ENCODE measurements around the gene ADCY1.

The ADCY1 gene

GRCh38 chr7:45655539-45655938, 81.4 kb downstream of the ADCY1 start:
- DNase-seq: no peak

DNA sequence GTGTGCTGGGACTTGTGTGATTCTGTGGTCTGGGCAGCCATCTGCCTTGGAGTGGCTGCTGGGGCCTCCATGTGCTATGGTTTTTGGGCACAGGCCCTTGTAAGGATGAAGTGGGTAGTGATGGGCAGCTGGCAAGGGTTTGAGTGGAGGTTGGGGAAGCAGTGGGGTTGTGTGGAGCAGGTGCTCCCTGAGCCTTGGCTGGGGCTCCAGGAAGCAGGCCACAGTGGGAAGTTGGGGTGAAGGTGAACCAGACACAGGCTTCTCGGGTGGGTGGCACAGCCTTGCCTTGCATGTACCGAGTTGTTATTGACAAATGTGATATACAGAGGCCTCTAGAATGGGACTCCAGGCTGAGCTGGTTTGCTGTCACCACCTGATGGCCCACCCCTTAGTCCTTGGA, 82.3 kb downstream of the ADCY1 start:
- DNase-seq: no peak

GRCh38 chr7:45657136-45657889, 83.1 kb downstream of the ADCY1 start:
- no peak for DNase-seq

DNA sequence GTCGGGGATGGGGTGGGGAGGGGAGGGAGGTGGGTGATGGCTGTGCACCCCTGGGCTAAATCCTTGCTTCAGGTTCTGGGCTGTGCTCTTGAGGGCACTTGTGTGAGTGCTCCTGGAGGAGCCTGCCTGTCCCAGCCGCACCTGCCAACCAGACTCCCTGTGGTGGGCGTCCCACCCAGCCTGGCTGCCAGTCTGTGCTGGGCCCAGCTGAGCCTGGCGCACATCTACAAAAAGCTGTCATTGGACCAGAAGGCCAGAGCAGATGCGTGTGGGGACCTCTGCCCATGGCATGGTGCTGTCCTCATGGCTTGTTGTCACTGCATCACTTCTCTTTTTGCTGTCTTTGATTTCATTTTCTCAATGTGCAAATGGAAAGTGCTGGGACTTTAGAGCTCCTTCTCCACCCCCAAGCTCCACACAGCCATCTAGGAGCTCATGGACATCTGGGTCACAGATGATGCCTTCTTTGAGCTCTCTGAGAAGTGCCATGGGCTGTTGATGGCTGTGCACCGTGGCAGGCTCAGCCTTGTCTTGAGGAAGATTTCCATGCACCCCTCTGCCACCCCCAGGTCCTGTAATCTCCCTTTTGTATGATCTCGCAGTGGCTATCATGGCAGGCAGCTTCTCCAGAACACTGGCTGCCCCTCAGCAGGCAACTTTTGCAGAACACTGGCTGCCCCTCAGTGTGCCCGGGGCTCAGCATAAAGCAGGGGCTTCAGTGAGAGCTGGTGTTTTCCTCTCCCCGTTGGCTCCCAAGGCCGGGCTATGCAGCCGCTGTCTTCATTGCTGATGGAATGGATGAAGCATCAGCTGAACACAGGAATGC, 83.9 kb downstream of the ADCY1 start:
- DNase-seq: no peak

GRCh38 chr7:45658716-45659495, 84.7 kb downstream of the ADCY1 start:
- no peak for DNase-seq

DNA sequence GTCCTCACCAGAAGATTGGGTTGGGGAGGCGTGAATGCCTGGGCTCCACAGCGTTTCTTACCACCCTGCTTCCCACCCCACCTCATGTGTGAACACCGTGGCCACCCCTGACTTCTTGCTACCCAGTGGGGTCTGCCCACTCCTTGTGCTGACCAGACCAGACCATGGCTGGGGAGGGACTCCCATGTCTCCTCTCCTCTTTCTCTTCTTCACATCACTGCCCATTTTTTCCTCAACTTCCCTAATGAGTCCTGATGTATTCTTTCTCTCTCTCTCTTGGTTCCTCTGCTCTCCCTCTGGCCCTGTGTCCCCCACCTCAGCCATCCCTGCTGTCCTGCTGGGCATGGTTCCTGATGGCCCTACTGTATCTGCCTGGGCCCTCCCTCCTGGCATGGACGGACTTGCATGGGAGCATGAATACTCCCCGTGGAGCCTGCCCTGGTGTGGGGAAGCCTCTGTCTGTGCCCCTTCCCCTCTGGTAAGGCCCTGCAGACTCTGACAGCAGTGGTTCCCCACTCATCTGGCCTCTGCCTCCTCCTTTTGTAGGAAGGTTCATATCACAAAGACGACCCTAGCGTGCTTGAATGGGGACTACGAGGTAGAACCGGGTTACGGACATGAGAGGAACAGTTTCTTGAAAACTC, 85.5 kb downstream of the ADCY1 start:
- DNase-seq: no peak

GRCh38 chr7:45660201-45660900, 86.2 kb downstream of the ADCY1 start:
- DNase-seq: no peak

- no peak for DNase-seq
Observed at GRCh38 chr7:45660901-45661211, 86.7 kb downstream of the ADCY1 start.

GRCh38 chr7:45661302-45661995, 87.3 kb downstream of the ADCY1 start:
- DNase-seq: no peak

- DNase-seq: no peak
Observed at GRCh38 chr7:45662018-45662417, 87.8 kb downstream of the ADCY1 start.

DNA sequence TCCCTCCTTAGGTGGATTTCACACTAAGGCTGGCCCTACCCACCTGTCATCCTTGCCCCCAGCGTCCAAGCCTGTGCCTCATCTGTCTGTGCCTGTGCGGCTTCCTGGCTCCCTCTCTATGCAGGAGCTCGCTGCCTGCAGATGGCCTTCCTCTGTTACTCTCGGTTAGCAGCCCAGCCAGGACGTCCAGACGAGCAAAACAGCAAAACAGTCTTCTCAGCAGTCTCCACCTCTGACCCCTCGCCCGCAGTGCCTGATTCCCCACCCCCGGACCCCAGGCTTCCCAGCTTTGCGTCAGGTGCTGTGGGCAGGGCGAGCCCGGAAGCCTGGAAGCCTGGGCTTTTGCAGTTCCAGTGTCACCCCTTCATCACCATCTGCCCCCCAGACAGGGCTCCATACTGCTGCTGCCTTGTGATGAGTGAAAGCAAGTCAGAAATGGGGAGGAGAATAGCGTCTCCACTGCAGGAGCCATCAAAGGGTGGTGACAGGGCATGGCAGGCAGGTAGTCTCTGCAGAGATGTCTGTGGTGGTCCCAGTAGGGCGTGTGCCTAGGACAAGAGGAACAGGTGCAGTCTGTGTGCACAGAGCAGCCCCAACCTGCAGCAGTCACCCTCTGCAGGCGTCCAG, 88.5 kb downstream of the ADCY1 start:
- DNase-seq: no peak

- no peak for DNase-seq
Observed at GRCh38 chr7:45663167-45663921, 89.2 kb downstream of the ADCY1 start.

DNA sequence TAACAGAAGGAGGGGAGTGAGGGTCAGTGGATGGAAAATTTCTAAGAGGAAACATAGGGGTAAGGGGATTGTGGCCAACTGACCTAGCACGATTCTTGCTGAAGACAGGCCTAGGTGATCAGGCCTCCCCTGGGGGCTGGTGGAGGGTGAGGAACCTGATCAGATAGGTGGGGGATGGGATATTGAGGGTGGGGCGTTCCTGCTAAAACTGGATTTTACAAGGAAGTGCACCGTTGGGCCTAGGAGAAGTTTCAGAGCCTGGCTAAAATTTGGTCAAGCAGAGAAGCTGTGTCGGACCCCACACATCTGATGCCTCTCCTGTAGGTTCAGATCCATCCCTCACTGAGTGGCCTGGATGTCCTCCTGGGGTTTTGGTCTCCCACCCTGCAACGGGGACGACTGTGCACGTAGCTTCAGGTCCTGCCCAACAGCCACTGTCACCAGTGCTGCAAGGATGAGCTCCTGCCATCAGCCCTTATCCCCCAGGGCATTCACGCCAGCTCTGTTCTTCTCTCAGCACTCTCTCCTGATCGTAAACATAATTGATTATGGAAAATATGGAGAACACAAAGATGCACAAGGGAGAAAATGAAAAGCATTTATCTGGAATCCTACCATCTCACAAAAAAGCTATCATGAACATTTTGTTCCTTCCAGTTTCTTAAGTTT, 89.9 kb downstream of the ADCY1 start:
- no peak for DNase-seq

GRCh38 chr7:45665172-45665571, 91.0 kb downstream of the ADCY1 start:
- no peak for DNase-seq

DNA sequence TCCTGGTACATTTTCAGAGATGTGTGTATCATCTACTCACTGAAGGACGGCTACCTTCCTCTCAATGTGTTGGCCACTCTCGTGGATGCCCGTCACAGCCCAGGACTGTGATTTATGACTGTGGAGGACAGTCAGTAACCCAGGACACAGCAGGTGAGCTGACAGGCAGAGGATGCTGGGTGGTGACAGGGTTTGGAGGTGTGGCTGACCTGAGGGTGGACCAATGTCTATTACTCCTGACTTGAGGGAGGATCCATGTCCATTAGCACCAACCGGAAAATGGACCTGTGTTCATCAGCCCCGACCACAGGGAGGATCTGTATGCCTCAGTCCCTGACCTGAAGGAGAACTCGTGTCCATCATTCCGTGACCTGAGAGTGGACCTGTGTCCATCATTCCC, 96.1 kb downstream of the ADCY1 start:
- no peak for DNase-seq

DNA sequence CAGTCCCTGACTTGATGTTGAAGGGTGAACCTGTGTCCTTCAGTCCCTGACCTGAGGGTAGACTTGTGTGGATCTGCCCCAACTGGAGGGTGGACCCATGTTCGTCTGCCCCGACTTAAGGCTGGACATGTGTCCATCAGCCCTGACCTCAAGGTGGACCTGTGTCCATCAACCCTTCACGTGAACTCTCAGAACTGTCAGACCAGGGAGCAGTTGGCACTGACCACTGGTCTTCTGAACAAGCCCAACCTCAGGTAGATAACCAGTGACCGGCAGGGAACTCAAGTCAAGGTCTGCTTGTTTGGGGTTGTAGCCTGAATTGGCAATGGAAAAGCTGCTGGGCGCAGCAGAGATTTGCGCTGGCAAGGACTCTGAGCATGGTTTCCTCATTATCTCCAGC, 96.5 kb downstream of the ADCY1 start:
- DNase-seq: no peak

GRCh38 chr7:45677311-45677900, 103.2 kb downstream of the ADCY1 start:
- no peak for DNase-seq

GRCh38 chr7:45679516-45679915, 105.3 kb downstream of the ADCY1 start:
- no peak for DNase-seq

DNA sequence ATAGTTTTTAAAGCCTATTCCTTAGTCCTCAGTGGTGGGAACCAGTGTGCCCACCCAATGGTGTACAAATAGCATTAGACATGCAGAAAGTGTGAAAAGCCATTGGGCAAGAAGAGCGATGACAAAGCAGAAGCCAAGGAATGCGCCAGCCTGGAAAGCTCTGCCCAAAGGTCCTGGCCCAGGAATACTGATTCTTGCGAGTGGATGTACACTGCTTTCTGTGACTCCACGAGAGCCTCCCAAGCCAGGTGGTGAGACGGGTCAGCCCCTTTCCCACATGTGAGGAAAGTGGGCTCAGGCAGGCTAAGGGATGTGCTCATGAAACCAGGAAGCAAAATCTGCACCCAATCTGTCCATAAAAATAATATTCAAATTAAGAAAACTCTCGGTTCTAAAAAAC, 106.6 kb downstream of the ADCY1 start:
- no peak for DNase-seq
